Hepatocyte (in vitro differentiated cells): Measurements from ENCODE around the gene MAN1B1. TPM values are rescaled to one million over a fixed set of nuclear protein-coding genes. Genes with fewer than 3 reads are reported as not detected.

Source experiments
- DNase-seq: peaks from one replicate; pipeline ENCODE4 v3.0.0-alpha.2; 2016; ENCODE audit warnings: low spot score
- H2AFZ ChIP-seq: fragments of 200-600 bp; sonication (generic); 2 replicates; pipeline ENCODE4 v1.6.0; 2016; ENCODE audit warnings: antibody characterized with exemption, mild to moderate bottlenecking
- H3K27ac ChIP-seq: fragments of 200-600 bp; sonication (generic); 2 replicates; pipeline ENCODE4 v1.5.1; 2016; ENCODE audit warnings: mild to moderate bottlenecking
- H3K27me3 ChIP-seq: fragments of 200-600 bp; sonication (generic); 2 replicates; pipeline ENCODE4 v1.6.1; 2016
- H3K36me3 ChIP-seq: fragments of 200-600 bp; sonication (generic); replicated peaks from 2 replicates; pipeline ENCODE4 v1.5.1; 2016; ENCODE audit warnings: low read depth; ENCODE audit not compliant: insufficient read depth
- H3K4me1 ChIP-seq: fragments of 200-600 bp; sonication (generic); 2 replicates; pipeline ENCODE4 v1.5.1; 2016; ENCODE audit warnings: mild to moderate bottlenecking, moderate library complexity; ENCODE audit not compliant: insufficient read depth
- H3K4me2 ChIP-seq: fragments of 200-600 bp; sonication (generic); 2 replicates; pipeline ENCODE4 v1.6.0; 2016
- H3K4me3 ChIP-seq: fragments of 200-600 bp; sonication (generic); 2 replicates; pipeline ENCODE4 v1.5.1; 2016; ENCODE audit warnings: mild to moderate bottlenecking
- H3K79me2 ChIP-seq: fragments of 200-600 bp; sonication (generic); 2 replicates; pipeline ENCODE4 v1.6.0; 2017; ENCODE audit warnings: mild to moderate bottlenecking
- H3K9me2 ChIP-seq: fragments of 200-600 bp; sonication (generic); replicated peaks from 2 replicates; pipeline ENCODE4 v1.6.0; 2017; ENCODE audit warnings: mild to moderate bottlenecking; ENCODE audit not compliant: insufficient read depth
- H3K9me3 ChIP-seq: fragments of 200-600 bp; sonication (generic); 2 replicates; pipeline ENCODE4 v1.5.1; 2016; ENCODE audit warnings: low read depth, mild to moderate bottlenecking
- H4K20me1 ChIP-seq: fragments of 200-600 bp; sonication (generic); 2 replicates; pipeline ENCODE4 v1.6.0; 2016; ENCODE audit warnings: mild to moderate bottlenecking; ENCODE audit not compliant: insufficient read depth, poor library complexity, severe bottlenecking
- EZH2 ChIP-seq: fragments of 200-600 bp; sonication (generic); IDR thresholded peaks from 2 replicates; pipeline ENCODE4 v1.6.1; 2016; ENCODE audit warnings: antibody characterized with exemption, mild to moderate bottlenecking, borderline replicate concordance
- EZH2phosphoT487 ChIP-seq: fragments of 200-600 bp; sonication (generic); IDR thresholded peaks from one replicate; pipeline ENCODE4 v1.6.1; 2018; ENCODE audit warnings: antibody characterized with exemption, mild to moderate bottlenecking, low read depth, moderate library complexity; ENCODE audit not compliant: unreplicated experiment, severe bottlenecking
- WGBS: methylation state at CpG from one replicate; pipeline ENCODE4 v1.1.6; 2016; ENCODE audit warnings: low lambda C conversion rate; ENCODE audit errors: missing lambda C conversion rate; 5-methylcytosine and 5-hydroxymethylcytosine counted together
- polyA plus RNA-seq: library from polyadenylated mRNA; unstranded; fragments of >200 nt; fragmentation: Nextera tagmentation; extraction: Ambion mirVana; gene quantifications from 2 replicates; pipeline ENCODE4 v1.2.1, GENCODE V29; 2016
- total RNA-seq: library from RNA; depleted of rRNA; stranded (reverse); fragments of >200 nt; gene quantifications from 2 replicates; pipeline ENCODE4 v1.2.3, GENCODE V29; 2014
- TF ChIP-seq, protein P1 (sequence below): fragments of 200-600 bp; sonication (generic); IDR thresholded peaks from 2 replicates; pipeline ENCODE4 v1.5.1; 2016; ENCODE audit warnings: antibody characterized with exemption, mild to moderate bottlenecking; ENCODE audit not compliant: poor library complexity

Gene MAN1B1
- total and polyA plus RNA-seq, 2 experiments from 2014 or later, result 60.8 to 94.2 TPM

DNA sequence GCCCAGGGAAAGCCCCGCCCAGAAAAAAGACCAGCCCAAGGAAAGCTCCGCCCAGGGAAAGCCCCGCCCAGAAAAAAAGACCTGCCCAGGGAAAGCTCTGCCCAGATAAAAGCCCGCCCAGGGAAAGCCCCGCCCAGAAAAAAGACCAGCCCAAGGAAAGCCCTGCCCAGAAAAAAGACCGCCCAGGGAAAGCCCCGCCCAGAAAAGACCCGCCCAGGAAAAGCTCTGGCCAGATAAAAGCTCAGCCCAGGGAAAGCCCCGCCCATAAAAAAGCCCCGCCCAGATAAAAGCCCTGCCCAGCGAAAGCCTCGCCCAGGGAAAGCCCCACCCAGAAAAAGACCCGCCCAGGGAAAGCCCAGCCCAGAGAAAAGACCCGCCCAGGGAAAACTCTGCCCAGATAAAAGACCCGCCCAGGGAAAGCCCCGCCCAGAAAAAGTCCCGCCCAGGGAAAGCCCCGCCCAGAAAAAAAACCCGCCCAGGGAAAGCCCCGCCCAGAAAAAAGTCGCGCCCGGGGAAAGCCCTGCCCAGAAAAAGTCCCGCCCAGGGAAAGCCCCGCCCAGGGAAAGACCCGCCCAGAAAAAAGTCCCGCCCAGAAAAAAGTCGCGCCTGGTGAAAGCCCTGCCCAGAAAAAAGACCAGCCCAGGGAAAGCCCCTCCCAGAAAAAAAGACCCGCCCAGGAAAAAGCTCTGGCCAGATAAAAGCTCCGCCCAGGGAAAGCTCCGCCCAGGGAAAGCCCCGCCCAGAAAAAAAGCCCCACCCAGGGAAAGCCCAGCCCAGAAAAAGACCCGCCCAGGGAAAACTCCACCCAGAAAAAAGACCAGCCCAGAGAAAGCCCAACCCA is 64.1 kb downstream of the MAN1B1 start:
- Histone ChIP-seq H3K27ac (no peak overlapping the region), H3K4me1 (no peaks in the 10 kb centered on the region), H3K27me3 (peaks cover 9% of the 10 kb centered on the region), H3K9me3 (no peaks in the 10 kb centered on the region), H3K9me2 (no peaks in the 10 kb centered on the region), H3K79me2 (no peaks in the 10 kb centered on the region), H4K20me1 (no peaks in the 10 kb centered on the region), H3K4me2 (no peak overlapping the region), H3K36me3 (no peaks in the 10 kb centered on the region), H3K4me3 (no peak overlapping the region), H2AFZ (no peak overlapping the region)
- no peak for TF ChIP-seq EZH2
- TF ChIP-seq EZH2phosphoT487, result no peak
- TF ChIP-seq, protein P1, sequence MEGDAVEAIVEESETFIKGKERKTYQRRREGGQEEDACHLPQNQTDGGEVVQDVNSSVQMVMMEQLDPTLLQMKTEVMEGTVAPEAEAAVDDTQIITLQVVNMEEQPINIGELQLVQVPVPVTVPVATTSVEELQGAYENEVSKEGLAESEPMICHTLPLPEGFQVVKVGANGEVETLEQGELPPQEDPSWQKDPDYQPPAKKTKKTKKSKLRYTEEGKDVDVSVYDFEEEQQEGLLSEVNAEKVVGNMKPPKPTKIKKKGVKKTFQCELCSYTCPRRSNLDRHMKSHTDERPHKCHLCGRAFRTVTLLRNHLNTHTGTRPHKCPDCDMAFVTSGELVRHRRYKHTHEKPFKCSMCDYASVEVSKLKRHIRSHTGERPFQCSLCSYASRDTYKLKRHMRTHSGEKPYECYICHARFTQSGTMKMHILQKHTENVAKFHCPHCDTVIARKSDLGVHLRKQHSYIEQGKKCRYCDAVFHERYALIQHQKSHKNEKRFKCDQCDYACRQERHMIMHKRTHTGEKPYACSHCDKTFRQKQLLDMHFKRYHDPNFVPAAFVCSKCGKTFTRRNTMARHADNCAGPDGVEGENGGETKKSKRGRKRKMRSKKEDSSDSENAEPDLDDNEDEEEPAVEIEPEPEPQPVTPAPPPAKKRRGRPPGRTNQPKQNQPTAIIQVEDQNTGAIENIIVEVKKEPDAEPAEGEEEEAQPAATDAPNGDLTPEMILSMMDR, result no peak
- no peak for DNase-seq
- 72% methylated on average over 15 of the region's 34 CpGs for WGBS

DNA sequence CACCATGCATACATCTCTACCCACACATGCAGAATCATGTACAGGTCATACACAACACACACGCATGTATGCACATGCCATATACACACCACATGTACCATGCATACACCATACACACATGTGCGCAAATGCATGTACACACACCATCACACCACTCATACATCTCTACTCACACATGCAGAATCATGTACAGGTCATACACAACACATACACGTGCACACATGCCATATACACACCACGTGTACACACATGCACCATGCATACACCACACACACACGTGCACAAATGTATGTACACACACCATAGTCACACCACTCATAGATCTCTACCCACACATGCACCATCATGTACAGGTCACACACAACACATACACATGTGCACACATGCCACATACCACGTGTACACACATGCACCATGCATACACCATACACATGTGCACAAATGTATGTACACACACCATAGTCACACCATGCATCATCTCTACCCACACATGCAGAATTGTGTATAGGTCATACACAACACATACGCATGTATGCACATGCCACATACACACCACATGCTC is 66.1 kb downstream of the MAN1B1 start:
- DNase-seq, result no peak
- no peak overlapping the region for H3K27ac ChIP-seq
- no peaks in the 10 kb centered on the region for H3K9me2 ChIP-seq
- H4K20me1 ChIP-seq, result no peaks in the 10 kb centered on the region
- H3K4me3 ChIP-seq, result no peak overlapping the region
- TF ChIP-seq EZH2phosphoT487 (no peak), EZH2 (no peak)
- TF ChIP-seq, protein P1, result no peak
- no peaks in the 10 kb centered on the region for H3K9me3 ChIP-seq
- H3K36me3 ChIP-seq, result no peaks in the 10 kb centered on the region
- WGBS, result 94% methylated on average over 7 of the region's 7 CpGs
- H3K79me2 ChIP-seq, result no peaks in the 10 kb centered on the region
- H3K27me3 ChIP-seq, result peaks cover 26% of the 10 kb centered on the region
- no peak overlapping the region for H3K4me2 ChIP-seq
- H2AFZ ChIP-seq, result no peak overlapping the region
- H3K4me1 ChIP-seq, result no peaks in the 10 kb centered on the region

DNA sequence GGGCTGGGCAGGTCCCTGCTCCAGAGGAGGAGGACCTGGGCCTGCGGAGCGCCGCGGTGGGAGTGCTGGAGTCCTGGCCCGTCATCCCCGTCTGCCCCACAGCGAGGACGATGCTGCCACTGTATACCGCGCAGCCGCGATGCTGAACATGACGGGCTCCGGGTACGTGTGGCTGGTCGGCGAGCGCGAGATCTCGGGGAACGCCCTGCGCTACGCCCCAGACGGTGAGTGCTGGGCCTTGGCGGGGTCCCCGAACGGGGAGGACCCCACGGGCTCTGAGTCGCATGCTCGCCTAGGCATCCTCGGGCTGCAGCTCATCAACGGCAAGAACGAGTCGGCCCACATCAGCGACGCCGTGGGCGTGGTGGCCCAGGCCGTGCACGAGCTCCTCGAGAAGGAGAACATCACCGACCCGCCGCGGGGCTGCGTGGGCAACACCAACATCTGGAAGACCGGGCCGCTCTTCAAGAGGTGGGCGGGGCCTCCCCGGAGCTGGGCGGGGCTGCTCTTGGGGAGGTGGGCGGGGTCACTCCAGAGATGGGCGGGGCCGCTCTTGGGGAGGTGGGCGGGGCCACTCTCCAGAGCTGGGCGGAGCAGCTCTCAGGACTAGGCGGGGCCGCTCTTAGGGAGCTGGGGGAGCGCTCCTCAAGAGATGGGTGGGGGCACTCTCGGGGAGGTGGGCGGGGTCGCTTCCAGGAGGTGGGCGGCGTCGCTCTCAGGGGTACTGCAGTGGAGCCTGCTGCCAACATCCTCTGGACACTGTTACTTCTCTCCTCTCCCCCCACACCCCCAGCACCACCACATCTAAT is 70.0 kb downstream of the MAN1B1 start:
- Histone ChIP-seq H3K4me1 (no peaks in the 10 kb centered on the region), H2AFZ (no peak overlapping the region), H3K79me2 (no peaks in the 10 kb centered on the region), H3K4me3 (no peak overlapping the region), H3K27ac (no peak overlapping the region), H3K9me3 (no peaks in the 10 kb centered on the region), H4K20me1 (no peaks in the 10 kb centered on the region), H3K4me2 (peak overlapping the region; percentile 53), H3K27me3 (peaks cover 64% of the 10 kb centered on the region), H3K9me2 (no peaks in the 10 kb centered on the region), H3K36me3 (no peaks in the 10 kb centered on the region)
- WGBS, result 25% methylated on average over 57 of the region's 65 CpGs
- peak; percentile 37 for DNase-seq
- TF ChIP-seq EZH2 (no peak), EZH2phosphoT487 (no peak)
- TF ChIP-seq, protein P1, result no peak
